ENCODE measurements around the gene COP1. TPM values are rescaled to one million over a fixed set of nuclear protein-coding genes. Genes with fewer than 3 reads are reported as not detected.
"Not testable (repeated sequence)": the region's sequence is repeated elsewhere in the genome, so short reads cannot be mapped to it uniquely, and the experiment has no call there.

Gene COP1
- total RNA-seq, 6 experiments from 2014 or later = 19.7 to 33.7 (median 20.9) TPM

- no peak overlapping the region for H3K4me3 ChIP-seq
- no peaks in the 10 kb centered on the region for H3K27me3 ChIP-seq
- DNase-seq = no peak
- intact Hi-C loops (cut with DNase I) = no loop called here
- no peaks in the 10 kb centered on the region for H3K9me3 ChIP-seq
- no peaks in the 10 kb centered on the region for H3K4me1 ChIP-seq
- 84% methylated on average over 4 of the region's 4 CpGs for WGBS (ENCODE audit: insufficient coverage, low coverage, low lambda C conversion rate, missing lambda C conversion rate)
- no peaks in the 10 kb centered on the region for H3K36me3 ChIP-seq
- no peak for ATAC-seq
- H3K27ac ChIP-seq = no peak overlapping the region
- TF ChIP-seq POLR2A (IDR thresholded peaks at IDR 0.05) = no peak
- TF ChIP-seq, protein P1, sequence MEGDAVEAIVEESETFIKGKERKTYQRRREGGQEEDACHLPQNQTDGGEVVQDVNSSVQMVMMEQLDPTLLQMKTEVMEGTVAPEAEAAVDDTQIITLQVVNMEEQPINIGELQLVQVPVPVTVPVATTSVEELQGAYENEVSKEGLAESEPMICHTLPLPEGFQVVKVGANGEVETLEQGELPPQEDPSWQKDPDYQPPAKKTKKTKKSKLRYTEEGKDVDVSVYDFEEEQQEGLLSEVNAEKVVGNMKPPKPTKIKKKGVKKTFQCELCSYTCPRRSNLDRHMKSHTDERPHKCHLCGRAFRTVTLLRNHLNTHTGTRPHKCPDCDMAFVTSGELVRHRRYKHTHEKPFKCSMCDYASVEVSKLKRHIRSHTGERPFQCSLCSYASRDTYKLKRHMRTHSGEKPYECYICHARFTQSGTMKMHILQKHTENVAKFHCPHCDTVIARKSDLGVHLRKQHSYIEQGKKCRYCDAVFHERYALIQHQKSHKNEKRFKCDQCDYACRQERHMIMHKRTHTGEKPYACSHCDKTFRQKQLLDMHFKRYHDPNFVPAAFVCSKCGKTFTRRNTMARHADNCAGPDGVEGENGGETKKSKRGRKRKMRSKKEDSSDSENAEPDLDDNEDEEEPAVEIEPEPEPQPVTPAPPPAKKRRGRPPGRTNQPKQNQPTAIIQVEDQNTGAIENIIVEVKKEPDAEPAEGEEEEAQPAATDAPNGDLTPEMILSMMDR (IDR thresholded peaks at IDR 0.05) = no peak
Measured at GRCh38 chr1:176017722-176018121, 189.4 kb downstream of the COP1 start.

DNA sequence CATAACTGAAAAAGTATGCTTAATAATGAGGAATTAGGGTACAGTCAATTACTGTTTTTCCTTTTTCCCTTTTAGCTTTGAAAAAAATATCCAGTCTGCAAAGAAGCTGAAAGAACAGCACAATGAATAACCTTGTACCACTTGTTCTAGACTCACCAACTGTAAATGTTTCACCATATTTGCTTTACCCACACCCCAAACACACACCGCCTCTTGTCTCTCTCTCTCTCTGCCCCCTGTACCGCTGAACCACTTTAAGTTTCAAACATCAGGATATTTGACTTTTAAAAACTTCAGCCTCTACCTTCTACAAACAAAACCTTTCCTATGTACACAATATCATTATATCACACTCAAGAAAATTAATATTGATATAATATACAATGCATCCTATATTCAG is 197.1 kb downstream of the COP1 start:
- 95% methylated on average over 2 of the region's 2 CpGs for WGBS (ENCODE audit: insufficient coverage, low coverage, low lambda C conversion rate, missing lambda C conversion rate)
- no peaks in the 10 kb centered on the region for H3K27me3 ChIP-seq
- TF ChIP-seq POLR2A (IDR thresholded peaks at IDR 0.05) = no peak
- TF ChIP-seq, protein P1 (IDR thresholded peaks at IDR 0.05) = no peak
- no peak overlapping the region for H3K27ac ChIP-seq
- H3K36me3 ChIP-seq = peaks cover 0 to 4% (median 0%) of the 10 kb centered on the region in 4 donors
- H3K4me1 ChIP-seq = no peaks in the 10 kb centered on the region
- no peaks in the 10 kb centered on the region for H3K9me3 ChIP-seq
- ATAC-seq (no peak), DNase-seq (no peak)
- intact Hi-C loops (cut with DNase I) = no loop called here
- no peak overlapping the region for H3K4me3 ChIP-seq

GRCh38 chr1:176007756-176008389 is 199.2 kb downstream of the COP1 start:
- H3K27ac ChIP-seq; DNase-seq; ATAC-seq; intact Hi-C loops (cut with DNase I); H3K4me3 ChIP-seq; H3K36me3 ChIP-seq; H3K4me1 ChIP-seq; H3K9me3 ChIP-seq; H3K27me3 ChIP-seq: not testable (repeated sequence)
- 89% methylated on average over 13 of the region's 28 CpGs for WGBS (ENCODE audit: insufficient coverage, low coverage, low lambda C conversion rate, missing lambda C conversion rate)

DNA sequence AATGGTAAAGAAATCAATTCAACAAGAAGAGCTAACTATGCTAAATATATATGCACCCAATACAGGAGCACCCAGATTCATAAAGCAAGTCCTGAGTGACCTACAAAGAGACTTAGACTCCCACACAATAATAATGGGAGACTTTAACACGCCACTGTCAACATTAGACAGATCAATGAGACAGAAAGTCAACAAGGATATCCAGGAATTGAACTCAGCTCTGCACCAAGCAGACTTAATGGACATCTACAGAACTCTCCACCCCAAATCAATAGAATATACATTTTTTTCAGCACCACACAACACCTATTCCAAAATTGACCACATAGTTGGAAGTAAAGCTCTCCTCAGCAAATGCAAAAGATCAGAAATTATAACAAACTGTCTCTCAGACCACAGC is 212.4 kb downstream of the COP1 start:
- H3K27me3 ChIP-seq; H3K9me3 ChIP-seq; H3K36me3 ChIP-seq; intact Hi-C loops (cut with DNase I); DNase-seq; H3K4me3 ChIP-seq; ATAC-seq; H3K27ac ChIP-seq; H3K4me1 ChIP-seq: not testable (repeated sequence)
- WGBS (ENCODE audit: insufficient coverage, low coverage, low lambda C conversion rate, missing lambda C conversion rate) = 60% methylated on average over 1 of the region's 1 CpG

DNA sequence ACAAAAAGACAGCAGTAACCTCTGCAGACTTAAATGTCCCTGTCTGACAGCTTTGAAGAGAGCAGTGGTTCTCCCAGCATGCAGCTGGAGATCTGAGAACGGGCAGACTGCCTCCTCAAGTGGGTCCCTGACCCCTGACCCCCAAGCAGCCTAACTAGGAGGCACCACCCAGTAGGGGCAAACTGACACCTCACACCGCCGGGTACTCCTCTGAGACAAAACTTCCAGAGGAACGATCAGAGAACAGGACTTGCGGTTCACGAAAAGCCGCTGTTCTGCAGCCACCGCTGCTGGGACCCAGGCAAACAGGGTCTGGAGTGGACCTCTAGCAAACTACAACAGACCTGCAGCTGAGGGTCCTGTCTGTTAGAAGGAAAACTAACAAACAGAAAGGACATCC is 214.3 kb downstream of the COP1 start:
- 97% methylated on average over 5 of the region's 8 CpGs for WGBS (ENCODE audit: insufficient coverage, low coverage, low lambda C conversion rate, missing lambda C conversion rate)
- ATAC-seq = not testable (repeated sequence)

DNA sequence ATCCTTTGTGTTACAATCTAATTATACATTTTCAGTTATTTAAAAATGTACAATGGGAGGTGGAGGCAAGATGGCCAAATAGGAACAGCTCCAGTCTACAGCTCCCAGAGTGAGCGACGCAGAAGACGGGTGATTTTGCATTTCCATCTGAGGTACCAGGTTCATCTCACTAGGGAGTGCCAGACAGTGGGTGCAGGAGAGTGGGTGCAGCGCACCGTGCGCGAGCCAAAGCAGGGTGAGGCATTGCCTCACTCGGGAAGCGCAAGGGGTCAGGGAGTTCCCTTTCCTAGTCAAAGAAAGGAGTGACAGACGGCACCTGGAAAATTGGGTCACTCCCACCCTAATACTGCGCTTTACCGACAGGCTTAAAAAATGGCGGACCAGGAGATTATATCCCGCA is 214.9 kb downstream of the COP1 start:
- H3K27me3 ChIP-seq; H3K9me3 ChIP-seq; H3K27ac ChIP-seq; intact Hi-C loops (cut with DNase I); ATAC-seq; H3K36me3 ChIP-seq; DNase-seq; H3K4me1 ChIP-seq; H3K4me3 ChIP-seq: not testable (repeated sequence)
- 96% methylated on average over 3 of the region's 14 CpGs for WGBS (ENCODE audit: insufficient coverage, low coverage, low lambda C conversion rate, missing lambda C conversion rate)

More for the DNA sequence above, 214.3 kb downstream of the COP1 start:
- DNase-seq; H3K27ac ChIP-seq; H3K9me3 ChIP-seq; H3K4me3 ChIP-seq; H3K36me3 ChIP-seq; H3K4me1 ChIP-seq; H3K27me3 ChIP-seq; intact Hi-C loops (cut with DNase I): not testable (repeated sequence)

Measured in right lobe of liver (tissue), 6 donors.